ENCODE measurements around the gene DDX39B.

- TF ChIP-seq, protein P1, sequence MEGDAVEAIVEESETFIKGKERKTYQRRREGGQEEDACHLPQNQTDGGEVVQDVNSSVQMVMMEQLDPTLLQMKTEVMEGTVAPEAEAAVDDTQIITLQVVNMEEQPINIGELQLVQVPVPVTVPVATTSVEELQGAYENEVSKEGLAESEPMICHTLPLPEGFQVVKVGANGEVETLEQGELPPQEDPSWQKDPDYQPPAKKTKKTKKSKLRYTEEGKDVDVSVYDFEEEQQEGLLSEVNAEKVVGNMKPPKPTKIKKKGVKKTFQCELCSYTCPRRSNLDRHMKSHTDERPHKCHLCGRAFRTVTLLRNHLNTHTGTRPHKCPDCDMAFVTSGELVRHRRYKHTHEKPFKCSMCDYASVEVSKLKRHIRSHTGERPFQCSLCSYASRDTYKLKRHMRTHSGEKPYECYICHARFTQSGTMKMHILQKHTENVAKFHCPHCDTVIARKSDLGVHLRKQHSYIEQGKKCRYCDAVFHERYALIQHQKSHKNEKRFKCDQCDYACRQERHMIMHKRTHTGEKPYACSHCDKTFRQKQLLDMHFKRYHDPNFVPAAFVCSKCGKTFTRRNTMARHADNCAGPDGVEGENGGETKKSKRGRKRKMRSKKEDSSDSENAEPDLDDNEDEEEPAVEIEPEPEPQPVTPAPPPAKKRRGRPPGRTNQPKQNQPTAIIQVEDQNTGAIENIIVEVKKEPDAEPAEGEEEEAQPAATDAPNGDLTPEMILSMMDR (IDR thresholded peaks at IDR 0.05; ENCODE audit: low read length) = no peak
- no peak for TF ChIP-seq EZH2 (IDR thresholded peaks at IDR 0.05; ENCODE audit: borderline replicate concordance, low read length)
Observed at GRCh38 chr6:31528307-31528777, 13.5 kb downstream of the DDX39B start.
